ENCODE results near the gene CNDP2.
"Not testable (repeated sequence)": the region's sequence is repeated elsewhere in the genome, so short reads cannot be mapped to it uniquely, and the experiment has no call there.

The CNDP2 gene

GRCh38 chr18:74522635-74523548, 26.7 kb downstream of the CNDP2 start:
- H3K36me3 Mint-ChIP-seq (ENCODE audit: low read depth), result peaks cover 24% of the 10 kb centered on the region

GRCh38 chr18:74524097-74524496, 27.9 kb downstream of the CNDP2 start:
- no peaks in the 10 kb centered on the region for H3K9me3 Mint-ChIP-seq
- no peak overlapping the region for H3K27ac Mint-ChIP-seq
- no peaks in the 10 kb centered on the region for H3K4me1 Mint-ChIP-seq (ENCODE audit: low read depth)
- peaks cover 10% of the 10 kb centered on the region for H3K27me3 Mint-ChIP-seq (ENCODE audit: low read depth)
- DNase-seq (ENCODE audit: low spot score), result no peak
- no peak overlapping the region for H3K4me3 Mint-ChIP-seq
- H3K36me3 Mint-ChIP-seq (ENCODE audit: low read depth), result peaks cover 21% of the 10 kb centered on the region

More at GRCh38 chr18:74522635-74523548, 26.7 kb downstream of the CNDP2 start:
- H3K27me3 Mint-ChIP-seq (ENCODE audit: low read depth), result peaks cover 8% of the 10 kb centered on the region
- H3K9me3 Mint-ChIP-seq, result no peaks in the 10 kb centered on the region
- no peaks in the 10 kb centered on the region for H3K4me1 Mint-ChIP-seq (ENCODE audit: low read depth)
- no peak for DNase-seq (ENCODE audit: low spot score)
- no peak overlapping the region for H3K4me3 Mint-ChIP-seq
- H3K27ac Mint-ChIP-seq, result no peak overlapping the region

GRCh38 chr18:74524915-74525314, 28.8 kb downstream of the CNDP2 start:
- not testable (repeated sequence) for DNase-seq (ENCODE audit: low spot score); H3K4me3 Mint-ChIP-seq; H3K9me3 Mint-ChIP-seq; H3K4me1 Mint-ChIP-seq (ENCODE audit: low read depth); H3K27me3 Mint-ChIP-seq (ENCODE audit: low read depth); H3K27ac Mint-ChIP-seq
- H3K36me3 Mint-ChIP-seq (ENCODE audit: low read depth), result peaks cover 14% of the 10 kb centered on the region

DNA sequence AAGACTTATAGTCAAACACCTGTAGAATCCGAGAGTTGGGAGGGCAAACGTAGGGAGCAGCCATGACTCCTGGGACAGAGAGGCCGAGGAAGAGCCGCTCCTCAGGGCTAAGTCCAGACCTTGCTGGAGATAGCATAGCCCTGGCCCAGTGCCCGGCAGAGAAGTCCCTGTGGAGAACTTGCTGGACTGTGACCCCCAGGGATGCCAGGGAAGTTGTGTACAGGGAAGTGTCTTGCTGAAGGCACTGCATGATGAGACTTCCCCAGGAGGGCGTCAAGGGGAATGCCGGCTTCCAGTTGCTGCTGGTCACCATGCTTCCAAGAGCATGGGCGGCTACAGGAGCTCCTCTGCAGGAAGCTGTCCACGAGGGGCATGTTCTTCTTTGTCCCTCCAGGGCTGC, 29.6 kb downstream of the CNDP2 start:
- Mint-ChIP-seq H3K36me3 (ENCODE audit: low read depth) (peaks cover 8% of the 10 kb centered on the region), H3K27ac (no peak overlapping the region), H3K4me3 (no peak overlapping the region), H3K9me3 (no peaks in the 10 kb centered on the region), H3K27me3 (ENCODE audit: low read depth) (peaks cover 10% of the 10 kb centered on the region), H3K4me1 (ENCODE audit: low read depth) (no peaks in the 10 kb centered on the region)
- DNase-seq (ENCODE audit: low spot score), result no peak

DNA sequence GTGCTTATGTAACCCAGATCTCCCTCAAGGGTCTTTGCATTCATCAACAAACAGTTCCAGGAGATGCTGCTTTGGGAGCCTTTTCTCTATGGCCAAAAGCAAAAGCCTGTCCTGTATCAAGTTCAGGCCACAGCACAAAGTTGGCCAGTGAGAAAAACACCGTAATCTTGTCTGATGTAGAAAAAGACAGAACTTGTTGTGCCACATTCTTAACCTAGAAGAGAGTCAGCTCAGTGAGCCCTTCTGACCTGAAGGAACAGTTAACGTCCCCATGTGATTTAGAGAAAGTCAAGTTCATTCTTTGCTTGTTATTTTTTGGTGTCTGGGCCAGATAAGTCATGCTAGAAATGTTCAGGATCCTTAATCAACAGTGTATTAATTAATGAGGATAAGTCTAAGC, 30.3 kb downstream of the CNDP2 start:
- Mint-ChIP-seq H3K36me3 (ENCODE audit: low read depth) (peaks cover 1% of the 10 kb centered on the region), H3K4me3 (no peak overlapping the region), H3K27me3 (ENCODE audit: low read depth) (peaks cover 10% of the 10 kb centered on the region), H3K27ac (no peak overlapping the region), H3K9me3 (no peaks in the 10 kb centered on the region), H3K4me1 (ENCODE audit: low read depth) (no peaks in the 10 kb centered on the region)
- no peak for DNase-seq (ENCODE audit: low spot score)

DNA sequence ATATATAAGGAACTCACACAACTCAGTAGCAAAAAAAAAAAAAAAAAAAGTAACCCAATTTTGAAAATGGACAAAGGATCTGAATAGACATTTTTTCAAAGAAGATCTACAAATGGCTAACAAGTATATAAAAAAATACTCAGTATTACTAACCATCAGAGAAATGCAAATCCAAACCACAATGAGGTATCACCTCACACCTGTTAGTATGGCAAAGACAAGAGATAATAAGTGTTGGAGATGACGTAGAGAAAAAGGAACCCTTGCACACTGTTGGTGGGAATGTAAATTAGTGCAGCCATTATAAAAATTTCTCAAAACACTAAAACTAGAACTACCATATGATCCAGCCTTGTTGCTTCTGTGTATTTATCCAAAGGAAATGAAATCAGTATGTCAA, 32.3 kb downstream of the CNDP2 start:
- DNase-seq (ENCODE audit: low spot score), result no peak
- Mint-ChIP-seq H3K36me3 (ENCODE audit: low read depth) (no peaks in the 10 kb centered on the region), H3K9me3 (no peaks in the 10 kb centered on the region), H3K4me3 (no peak overlapping the region), H3K27me3 (ENCODE audit: low read depth) (peaks cover 10% of the 10 kb centered on the region), H3K27ac (no peak overlapping the region), H3K4me1 (ENCODE audit: low read depth) (no peaks in the 10 kb centered on the region)

GRCh38 chr18:74528913-74529312, 32.8 kb downstream of the CNDP2 start:
- Mint-ChIP-seq H3K9me3 (no peaks in the 10 kb centered on the region), H3K27ac (no peak overlapping the region), H3K36me3 (ENCODE audit: low read depth) (no peaks in the 10 kb centered on the region), H3K4me3 (no peak overlapping the region), H3K4me1 (ENCODE audit: low read depth) (no peaks in the 10 kb centered on the region), H3K27me3 (ENCODE audit: low read depth) (peaks cover 10% of the 10 kb centered on the region)
- no peak for DNase-seq (ENCODE audit: low spot score)

DNA sequence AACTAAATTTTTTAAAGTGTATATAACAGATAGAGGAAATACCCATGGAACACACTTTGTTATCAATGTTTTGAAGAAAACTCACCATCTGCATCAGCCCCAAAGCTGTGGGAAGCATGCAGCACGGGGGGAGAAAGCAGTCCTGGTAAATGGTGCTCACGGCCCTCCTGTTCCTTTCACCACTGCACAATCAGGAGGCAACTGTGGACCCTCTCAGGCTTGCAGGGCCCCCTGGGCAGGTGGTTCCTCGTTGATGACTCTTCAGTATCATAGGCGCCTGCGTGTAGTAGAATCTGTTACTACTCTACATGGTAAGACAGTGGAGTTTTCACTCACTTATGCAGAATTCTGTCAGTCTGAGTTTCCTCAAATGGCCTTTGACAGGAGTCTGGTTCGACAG, 33.2 kb downstream of the CNDP2 start:
- Mint-ChIP-seq H3K27ac (no peak overlapping the region), H3K27me3 (ENCODE audit: low read depth) (peaks cover 10% of the 10 kb centered on the region), H3K4me1 (ENCODE audit: low read depth) (no peaks in the 10 kb centered on the region), H3K36me3 (ENCODE audit: low read depth) (no peaks in the 10 kb centered on the region), H3K9me3 (no peaks in the 10 kb centered on the region), H3K4me3 (no peak overlapping the region)
- no peak for DNase-seq (ENCODE audit: low spot score)

GRCh38 chr18:74529811-74530583, 33.8 kb downstream of the CNDP2 start:
- no peaks in the 10 kb centered on the region for H3K9me3 Mint-ChIP-seq
- H3K4me3 Mint-ChIP-seq, result no peak overlapping the region
- H3K27me3 Mint-ChIP-seq (ENCODE audit: low read depth), result peaks cover 10% of the 10 kb centered on the region
- no peak for DNase-seq (ENCODE audit: low spot score)
- no peak overlapping the region for H3K27ac Mint-ChIP-seq
- H3K4me1 Mint-ChIP-seq (ENCODE audit: low read depth), result no peaks in the 10 kb centered on the region
- no peaks in the 10 kb centered on the region for H3K36me3 Mint-ChIP-seq (ENCODE audit: low read depth)

GRCh38 chr18:74530584-74530862, 34.4 kb downstream of the CNDP2 start:
- Mint-ChIP-seq H3K27me3 (ENCODE audit: low read depth) (peaks cover 10% of the 10 kb centered on the region), H3K4me3 (no peak overlapping the region), H3K27ac (no peak overlapping the region), H3K4me1 (ENCODE audit: low read depth) (no peaks in the 10 kb centered on the region), H3K36me3 (ENCODE audit: low read depth) (no peaks in the 10 kb centered on the region), H3K9me3 (no peaks in the 10 kb centered on the region)
- DNase-seq (ENCODE audit: low spot score), result no peak

- no peaks in the 10 kb centered on the region for H3K36me3 Mint-ChIP-seq (ENCODE audit: low read depth)
- H3K9me3 Mint-ChIP-seq, result no peaks in the 10 kb centered on the region
- peaks cover 10% of the 10 kb centered on the region for H3K27me3 Mint-ChIP-seq (ENCODE audit: low read depth)
- H3K27ac Mint-ChIP-seq, result no peak overlapping the region
- H3K4me3 Mint-ChIP-seq, result no peak overlapping the region
- no peak for DNase-seq (ENCODE audit: low spot score)
- H3K4me1 Mint-ChIP-seq (ENCODE audit: low read depth), result no peaks in the 10 kb centered on the region
These were observed 34.9 kb downstream of the CNDP2 start for GRCh38 chr18:74531043-74531442.

DNA sequence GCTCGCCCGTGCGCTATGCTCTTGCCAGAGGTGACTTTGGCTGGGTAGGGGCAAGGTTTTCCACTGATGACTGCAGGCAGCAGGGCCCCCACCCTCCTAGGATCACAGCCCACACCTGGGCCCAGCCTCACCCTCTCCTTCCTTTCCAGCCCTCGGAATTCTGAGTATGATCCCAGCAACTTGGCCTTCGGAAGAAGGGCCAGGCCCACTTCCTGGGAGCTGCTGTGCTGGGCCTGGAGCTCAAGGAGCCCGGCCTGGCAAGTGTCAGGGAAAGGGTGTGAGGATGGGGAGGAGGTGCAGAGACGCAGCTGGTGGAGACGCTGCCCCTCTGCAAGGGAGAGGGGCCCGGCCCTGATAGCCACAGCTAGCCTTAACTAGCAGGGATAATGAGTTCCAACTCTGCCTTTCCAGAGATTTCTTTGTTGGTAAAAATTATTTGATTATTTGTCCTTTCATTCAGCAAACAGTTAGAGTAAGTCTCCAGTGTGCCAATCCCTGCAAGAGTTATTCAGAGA, 36.4 kb downstream of the CNDP2 start:
- Mint-ChIP-seq H3K4me3 (no peak overlapping the region), H3K9me3 (no peaks in the 10 kb centered on the region), H3K27me3 (ENCODE audit: low read depth) (peaks cover 12% of the 10 kb centered on the region)

DNA sequence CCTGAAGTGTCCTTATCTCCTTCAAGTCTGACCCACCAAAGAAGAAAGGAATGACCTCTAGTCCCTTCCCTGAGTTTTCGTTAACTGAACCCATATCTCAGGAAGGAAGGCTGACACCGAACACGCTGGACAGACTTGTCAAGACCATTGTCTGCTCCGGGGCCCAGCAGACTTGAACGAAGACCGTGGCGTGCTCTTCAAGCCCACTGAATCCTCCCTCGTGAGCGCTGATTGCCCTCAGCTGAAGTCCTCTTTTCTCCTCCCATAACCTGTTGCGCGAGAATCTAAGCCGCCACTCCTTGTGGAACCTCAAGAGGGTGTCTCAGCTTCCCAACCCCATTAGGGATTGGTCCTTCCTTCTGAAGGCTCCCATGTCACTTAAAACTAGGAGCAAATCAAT, 37.5 kb downstream of the CNDP2 start:
- Mint-ChIP-seq H3K4me1 (ENCODE audit: low read depth) (no peaks in the 10 kb centered on the region), H3K27me3 (ENCODE audit: low read depth) (peaks cover 8% of the 10 kb centered on the region), H3K9me3 (no peaks in the 10 kb centered on the region), H3K36me3 (ENCODE audit: low read depth) (no peaks in the 10 kb centered on the region), H3K27ac (no peak overlapping the region), H3K4me3 (no peak overlapping the region)
- DNase-seq (ENCODE audit: low spot score), result no peak

More for the DNA sequence above, 36.4 kb downstream of the CNDP2 start:
- H3K4me1 Mint-ChIP-seq (ENCODE audit: low read depth), result no peaks in the 10 kb centered on the region
- H3K27ac Mint-ChIP-seq, result no peak overlapping the region
- no peaks in the 10 kb centered on the region for H3K36me3 Mint-ChIP-seq (ENCODE audit: low read depth)
- DNase-seq (ENCODE audit: low spot score), result no peak

GRCh38 chr18:74534150-74534969, 38.2 kb downstream of the CNDP2 start, which contains the start of gene CNDP1:
Gene CNDP1, plus strand, starts transcription at chr18:74534500. Its CDS starts 168 bp downstream, at chr18:74534668.
- H3K27ac Mint-ChIP-seq, result no peak within 1 kb of the TSS
- DNase-seq (ENCODE audit: low spot score), result no peak
- H3K9me3 Mint-ChIP-seq, result no peaks in the 10 kb centered on the region
- H3K4me1 Mint-ChIP-seq (ENCODE audit: low read depth), result no peaks in the 10 kb centered on the region
- H3K4me3 Mint-ChIP-seq, result no peak within 1 kb of the TSS
- H3K27me3 Mint-ChIP-seq (ENCODE audit: low read depth), result peaks cover 8% of the 10 kb centered on the region
- H3K36me3 Mint-ChIP-seq (ENCODE audit: low read depth), result no peaks in the 10 kb centered on the region

Data from T-helper 2 cell treated with Interferon-gamma antibody and Interleukin-4, amounts not matched to agents 5 μg/mL and 100 μg/mL, for 36 hours (primary cell).